Endothelial cell of umbilical vein (primary cell): Measurements from ENCODE around the gene WDR31. TPM values are rescaled to one million over a fixed set of nuclear protein-coding genes. Genes with fewer than 3 reads are reported as not detected.

Source experiments
- BruUV-seq: library from RNA; stranded (reverse); fragments of 400-500 nt; replicated peaks from 2 replicates; lab custom pipeline; 2021; lab: Mats Ljungman, UMichigan
- CTCF ChIA-PET: fragments of 300-600, 350-600 bp; sonication (Branson Sonifier 250); formaldehyde crosslinking; loops from one replicate; lab custom pipeline; 2021; ENCODE audit warnings: antibody characterized with exemption, inconsistent platforms; lab: Charles Lee
- POLR2A ChIA-PET: fragments of 300-600, 350-600 bp; sonication (Branson Sonifier 250); formaldehyde crosslinking; loops from one replicate; lab custom pipeline; 2021; ENCODE audit warnings: antibody characterized with exemption, inconsistent platforms; lab: Charles Lee
- DNase-seq: peaks from one replicate; pipeline ENCODE4 v3.0.0-alpha.2; 2011; ENCODE audit warnings: low read depth, low spot score
- FAIRE-seq: peaks from 2 replicates; lab custom pipeline; 2011; peaks lifted over from hg19 to GRCh38; lab: Jason Lieb, UNC
- H2AFZ ChIP-seq: 2 replicates; pipeline ENCODE4 v1.6.0; 2012; ENCODE audit warnings: low read depth, low read length, control low read depth, inconsistent platforms
- H3K27ac ChIP-seq: 2 replicates; pipeline ENCODE4 v1.5.1; 2011; ENCODE audit warnings: low read depth, mild to moderate bottlenecking, control low read depth, low read length, moderate library complexity; ENCODE audit not compliant: insufficient read depth
- H3K27me3 ChIP-seq, 2 experiments: 2 replicates each; pipeline versions ENCODE4 v1.6.0 to v1.6.1; 2011; ENCODE audit warnings: low read length in 2 of 2, mixed read lengths in 1 of 2; ENCODE audit not compliant: control insufficient read depth in 2 of 2, insufficient read depth in 2 of 2
- H3K36me3 ChIP-seq, 2 experiments: 2 replicates in 1 of 2; 3 replicates in 1 of 2; pipeline ENCODE4 v1.5.1; 2011; ENCODE audit warnings: low read length in 2 of 2, mild to moderate bottlenecking in 1 of 2, moderate library complexity in 1 of 2; ENCODE audit not compliant: control insufficient read depth in 2 of 2, insufficient read depth in 2 of 2; ENCODE audit errors: extremely low read depth in 1 of 2
- H3K4me1 ChIP-seq: 3 replicates; pipeline ENCODE4 v1.5.1; 2011; ENCODE audit warnings: mild to moderate bottlenecking, low read length; ENCODE audit not compliant: control insufficient read depth, insufficient read depth; ENCODE audit errors: extremely low read depth
- H3K4me2 ChIP-seq: 2 replicates; pipeline ENCODE4 v1.6.1; 2011; ENCODE audit warnings: low read length, control low read depth, mixed read lengths; ENCODE audit not compliant: insufficient read depth
- H3K4me3 ChIP-seq, 3 experiments: fragments of 200-600 bp in 1 of 3; sonication (generic), shearing (Covaris generic) in 1 of 3; replicated peaks in 1 of 3; 2 replicates each; pipeline ENCODE4 v1.5.1; 2011 to 2016; ENCODE audit warnings: control low read depth in 3 of 3, low read length in 3 of 3, mild to moderate bottlenecking in 2 of 3, inconsistent platforms in 1 of 3, low read depth in 1 of 3, moderate library complexity in 1 of 3; ENCODE audit not compliant: insufficient read depth in 1 of 3
- H3K79me2 ChIP-seq: 2 replicates; pipeline ENCODE4 v1.6.0; 2012; ENCODE audit warnings: low read length, inconsistent platforms; ENCODE audit not compliant: control insufficient read depth, insufficient read depth
- H3K9ac ChIP-seq: replicated peaks from 2 replicates; pipeline ENCODE3; 2011; ENCODE audit warnings: low read length, control low read depth; ENCODE audit not compliant: insufficient read depth; ENCODE audit errors: extremely low read depth
- H3K9me1 ChIP-seq: replicated peaks from 3 replicates; pipeline ENCODE4 v1.6.0; 2011; ENCODE audit warnings: mild to moderate bottlenecking, low read length; ENCODE audit not compliant: control insufficient read depth, insufficient read depth; ENCODE audit errors: extremely low read depth
- H3K9me3 ChIP-seq: replicated peaks from 2 replicates; pipeline ENCODE4 v1.5.1; 2012; ENCODE audit warnings: low read length, inconsistent platforms; ENCODE audit not compliant: control insufficient read depth, insufficient read depth
- H4K20me1 ChIP-seq: replicated peaks from 2 replicates; pipeline ENCODE3; 2011; ENCODE audit warnings: mild to moderate bottlenecking, low read length; ENCODE audit not compliant: control insufficient read depth, insufficient read depth; ENCODE audit errors: extremely low read depth
- CTCF ChIP-seq, 2 donors: IDR thresholded peaks; 1 replicate in 1 of 2; 2 replicates in 1 of 2; pipeline ENCODE4 v1.5.1; 2011; ENCODE audit warnings: low read length in 2 of 2, mild to moderate bottlenecking in 2 of 2, moderate library complexity in 2 of 2, control low read depth in 1 of 2, inconsistent platforms in 1 of 2, low read depth in 1 of 2; ENCODE audit not compliant: insufficient read depth in 1 of 2; ENCODE audit errors: extremely low read depth in 1 of 2
- EZH2 ChIP-seq: IDR thresholded peaks from 2 replicates; pipeline ENCODE4 v1.6.1; 2012; ENCODE audit warnings: borderline replicate concordance, low read depth, mild to moderate bottlenecking, moderate library complexity, low read length, inconsistent platforms; ENCODE audit not compliant: severe bottlenecking
- FOS ChIP-seq: IDR thresholded peaks from 2 replicates; pipeline ENCODE4 v1.6.1; 2011; ENCODE audit warnings: mild to moderate bottlenecking, low read length, moderate library complexity, borderline replicate concordance; ENCODE audit not compliant: insufficient read depth
- GATA2 ChIP-seq: IDR thresholded peaks from 2 replicates; pipeline ENCODE4 v1.7.0; 2011; ENCODE audit warnings: low read depth, mild to moderate bottlenecking, moderate library complexity, mixed read lengths, low read length; ENCODE audit not compliant: insufficient read length, insufficient read depth
- JUN ChIP-seq: IDR thresholded peaks from 2 replicates; pipeline ENCODE4 v1.6.1; 2011; ENCODE audit warnings: borderline replicate concordance, low read depth; ENCODE audit not compliant: insufficient read length, insufficient read depth
- MAX ChIP-seq: IDR thresholded peaks from 2 replicates; pipeline ENCODE4 v1.6.1; 2011; ENCODE audit not compliant: insufficient read depth, insufficient read length
- MYC ChIP-seq: IDR thresholded peaks from one replicate; pipeline ENCODE4 v1.6.1; 2011; ENCODE audit warnings: mild to moderate bottlenecking, low read depth, low read length
- POLR2A ChIP-seq: IDR thresholded peaks from 2 replicates; pipeline ENCODE4 v1.6.1; 2012; ENCODE audit warnings: low read depth, mild to moderate bottlenecking, control low read depth, low read length
- POLR2AphosphoS5 ChIP-seq: IDR thresholded peaks from 2 replicates; pipeline ENCODE4 v1.6.1; 2012; ENCODE audit warnings: low read depth, mild to moderate bottlenecking, control low read depth, low read length, moderate library complexity; ENCODE audit not compliant: insufficient read depth
- dilution Hi-C: fragments of 300-500 bp; cut with MboI; formaldehyde crosslinking; loops from one replicate; pipeline ENCODE4 v1.15.0; 2019; ENCODE audit warnings: low sequenced_read_pairs; ENCODE audit not compliant: extremely low pct_ligation_motif_present
- intact Hi-C: fragments of 100-400 bp; cut with micrococcal nuclease; formaldehyde crosslinking; loops from one replicate; pipeline ENCODE4 v1.10.0; 2022
- polyA plus RNA-seq, 4 experiments: library from polyadenylated mRNA; depleted of rRNA in 3 of 4; stranded (reverse) in 3 of 4; unstranded in 1 of 4; fragments of >200 nt; gene quantifications; 2 replicates each; pipeline versions ENCODE4 v1.2.1 to v1.2.3, GENCODE V29; 2011 to 2012; ENCODE audit warnings: missing spikeins in 1 of 4
- total RNA-seq: library from RNA; stranded (reverse); gene quantifications from 2 replicates; pipeline ENCODE4 v1.2.3, GENCODE V29; 2021

WDR31 gene
- total and polyA plus RNA-seq, 2 donors (not counting 3 experiments of a cell fraction or from before 2014, with no cell fraction given): 0.22 to 1.00 TPM

- no peaks in the 10 kb centered on the region for H3K79me2 ChIP-seq
- no peaks in the 10 kb centered on the region for H3K9me1 ChIP-seq
- TF ChIP-seq POLR2AphosphoS5: no peak
- TF ChIP-seq EZH2: no peak
- TF ChIP-seq POLR2A: no peak
- no peak for TF ChIP-seq FOS
- no peak for TF ChIP-seq MAX
- no peak for TF ChIP-seq CTCF (IDR thresholded peaks at IDR 0.05; ENCODE audit: extremely low read depth in 1 of 2, insufficient read depth in 1 of 2, low read depth in 1 of 2, low read length in 2 of 2)
- TF ChIP-seq GATA2: no peak
- TF ChIP-seq JUN: no peak
- no peak for TF ChIP-seq MYC
- DNase-seq: no peak
- no peaks in the 10 kb centered on the region for H3K9me3 ChIP-seq
- H3K36me3 ChIP-seq: no peaks in the 10 kb centered on the region
- no peak overlapping the region for H3K4me3 ChIP-seq
- no peak overlapping the region for H3K27ac ChIP-seq
- H3K4me2 ChIP-seq: no peak overlapping the region
- dilution Hi-C loops: no loop called here
- H3K4me1 ChIP-seq: peaks cover 3% of the 10 kb centered on the region
- H3K27me3 ChIP-seq: peaks cover 44 to 52% of the 10 kb centered on the region in 2 experiments
- H2AFZ ChIP-seq: no peak overlapping the region
- no TSS peak for BruUV-seq
- no peaks in the 10 kb centered on the region for H4K20me1 ChIP-seq
- CTCF ChIA-PET: no interaction called here
- no peak for FAIRE-seq
- intact Hi-C loops: no loop called here
- POLR2A ChIA-PET: no interaction called here
- H3K9ac ChIP-seq: no peak overlapping the region
These were observed 11.9 kb upstream of the WDR31 start for GRCh38 chr9:113352006-113352405.
